ENCODE results near the gene GRM5.
"Not testable (repeated sequence)": the region's sequence is repeated elsewhere in the genome, so short reads cannot be mapped to it uniquely, and the experiment has no call there.

DNA sequence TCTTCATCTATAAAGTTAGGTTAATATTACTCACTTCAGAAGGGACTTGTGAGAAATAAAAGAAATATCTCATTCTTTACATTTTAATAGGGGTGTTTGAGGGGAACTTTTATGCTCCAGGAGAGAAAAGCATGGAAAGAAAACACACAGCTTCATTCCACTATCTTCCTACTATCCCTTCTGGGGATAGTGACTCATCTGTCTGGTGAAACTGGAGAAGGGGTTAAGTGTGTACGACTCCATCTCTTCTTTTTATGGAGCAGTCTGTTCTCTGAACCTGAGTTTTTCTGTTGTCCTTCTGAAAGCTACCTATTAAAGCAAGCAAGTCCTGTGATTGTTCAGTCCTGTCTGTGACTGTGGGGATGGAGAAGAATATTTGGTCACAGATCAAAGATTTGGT is 227.6 kb downstream of the GRM5 start:
- TF ChIP-seq, protein P1, sequence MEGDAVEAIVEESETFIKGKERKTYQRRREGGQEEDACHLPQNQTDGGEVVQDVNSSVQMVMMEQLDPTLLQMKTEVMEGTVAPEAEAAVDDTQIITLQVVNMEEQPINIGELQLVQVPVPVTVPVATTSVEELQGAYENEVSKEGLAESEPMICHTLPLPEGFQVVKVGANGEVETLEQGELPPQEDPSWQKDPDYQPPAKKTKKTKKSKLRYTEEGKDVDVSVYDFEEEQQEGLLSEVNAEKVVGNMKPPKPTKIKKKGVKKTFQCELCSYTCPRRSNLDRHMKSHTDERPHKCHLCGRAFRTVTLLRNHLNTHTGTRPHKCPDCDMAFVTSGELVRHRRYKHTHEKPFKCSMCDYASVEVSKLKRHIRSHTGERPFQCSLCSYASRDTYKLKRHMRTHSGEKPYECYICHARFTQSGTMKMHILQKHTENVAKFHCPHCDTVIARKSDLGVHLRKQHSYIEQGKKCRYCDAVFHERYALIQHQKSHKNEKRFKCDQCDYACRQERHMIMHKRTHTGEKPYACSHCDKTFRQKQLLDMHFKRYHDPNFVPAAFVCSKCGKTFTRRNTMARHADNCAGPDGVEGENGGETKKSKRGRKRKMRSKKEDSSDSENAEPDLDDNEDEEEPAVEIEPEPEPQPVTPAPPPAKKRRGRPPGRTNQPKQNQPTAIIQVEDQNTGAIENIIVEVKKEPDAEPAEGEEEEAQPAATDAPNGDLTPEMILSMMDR (IDR thresholded peaks at IDR 0.05), result not testable (repeated sequence)
- TF ChIP-seq POLR2A, POLR2AphosphoS5 (IDR thresholded peaks at IDR 0.05): not testable (repeated sequence)
